Measurements from ENCODE around the gene ASB2. TPM values are rescaled to one million over a fixed set of nuclear protein-coding genes. Genes with fewer than 3 reads are reported as not detected.

The ASB2 gene
- total and polyA plus RNA-seq, 2 donors (not counting 1 experiment from before 2014, with no cell fraction given), result 0.99 to 1.5 TPM

- no peaks in the 10 kb centered on the region for H4K20me1 ChIP-seq (ENCODE audit: control insufficient read depth, extremely low read depth, insufficient read depth, low read length)
- no peak for DNase-seq (ENCODE audit: low read depth in 2 of 2)
- no peak overlapping the region for H3K4me3 ChIP-seq (replicated peaks in 1 of 4; ENCODE audit: control extremely low read depth in 1 of 4, insufficient read depth in 1 of 4, low read depth in 3 of 4, low read length in 4 of 4)
- H3K4me1 ChIP-seq (ENCODE audit: control insufficient read depth, extremely low read depth, insufficient read depth, low read length), result peaks cover 8% of the 10 kb centered on the region
- no peaks in the 10 kb centered on the region for H3K79me2 ChIP-seq (ENCODE audit: control insufficient read depth, insufficient read depth, low read length)
- H3K36me3 ChIP-seq (ENCODE audit: control insufficient read depth, insufficient read depth, low read length), result no peaks in the 10 kb centered on the region
- H3K4me2 ChIP-seq (ENCODE audit: extremely low read depth, insufficient read depth, low read length), result no peak overlapping the region
- peak overlapping the region; percentile 54 for H3K27ac ChIP-seq (ENCODE audit: insufficient read depth, low read length)
- no peaks in the 10 kb centered on the region for H3K9me3 ChIP-seq (ENCODE audit: control insufficient read depth, insufficient read depth, low read depth, low read length)
- H2AFZ ChIP-seq (ENCODE audit: low read length), result no peak overlapping the region
- no peaks in the 10 kb centered on the region for H3K27me3 ChIP-seq (ENCODE audit: control insufficient read depth, insufficient read depth, low read length)
- no peak overlapping the region for H3K9ac ChIP-seq (ENCODE audit: insufficient read depth, low read length)
- TF ChIP-seq EZH2 (IDR thresholded peaks at IDR 0.05; ENCODE audit: low read length, missing control alignments) (no peak), CTCF (conservative IDR thresholded peaks at IDR 0.05 in 1 of 2, IDR thresholded peaks at IDR 0.05 in 1 of 2; ENCODE audit: low read depth in 1 of 2, low read length in 2 of 2) (no peak)
Measured at GRCh38 chr14:93965946-93966474, 10.4 kb downstream of the ASB2 start.

GRCh38 chr14:93965287-93965821, 11.0 kb downstream of the ASB2 start:
- peak overlapping the region; percentile 54 for H3K27ac ChIP-seq (ENCODE audit: insufficient read depth, low read length)
- DNase-seq (ENCODE audit: low read depth in 2 of 2), result peak; percentile 78 to 98
- H2AFZ ChIP-seq (ENCODE audit: low read length), result no peak overlapping the region
- TF ChIP-seq EZH2 (IDR thresholded peaks at IDR 0.05; ENCODE audit: low read length, missing control alignments), result no peak
- TF ChIP-seq CTCF (conservative IDR thresholded peaks at IDR 0.05 in 1 of 2, IDR thresholded peaks at IDR 0.05 in 1 of 2; ENCODE audit: low read depth in 1 of 2, low read length in 2 of 2), result no peak
- no peaks in the 10 kb centered on the region for H3K36me3 ChIP-seq (ENCODE audit: control insufficient read depth, insufficient read depth, low read length)
- no peaks in the 10 kb centered on the region for H3K27me3 ChIP-seq (ENCODE audit: control insufficient read depth, insufficient read depth, low read length)
- H3K4me2 ChIP-seq (ENCODE audit: extremely low read depth, insufficient read depth, low read length), result no peak overlapping the region
- H3K4me1 ChIP-seq (ENCODE audit: control insufficient read depth, extremely low read depth, insufficient read depth, low read length), result peaks cover 8% of the 10 kb centered on the region
- no peak overlapping the region for H3K9ac ChIP-seq (ENCODE audit: insufficient read depth, low read length)
- no peaks in the 10 kb centered on the region for H3K9me3 ChIP-seq (ENCODE audit: control insufficient read depth, insufficient read depth, low read depth, low read length)
- H3K4me3 ChIP-seq (replicated peaks in 1 of 4; ENCODE audit: control extremely low read depth in 1 of 4, insufficient read depth in 1 of 4, low read depth in 3 of 4, low read length in 4 of 4), result no peak overlapping the region
- no peaks in the 10 kb centered on the region for H4K20me1 ChIP-seq (ENCODE audit: control insufficient read depth, extremely low read depth, insufficient read depth, low read length)
- no peaks in the 10 kb centered on the region for H3K79me2 ChIP-seq (ENCODE audit: control insufficient read depth, insufficient read depth, low read length)

GRCh38 chr14:93964820-93965286, 11.5 kb downstream of the ASB2 start:
- no peaks in the 10 kb centered on the region for H4K20me1 ChIP-seq (ENCODE audit: control insufficient read depth, extremely low read depth, insufficient read depth, low read length)
- H3K79me2 ChIP-seq (ENCODE audit: control insufficient read depth, insufficient read depth, low read length), result no peaks in the 10 kb centered on the region
- H3K4me1 ChIP-seq (ENCODE audit: control insufficient read depth, extremely low read depth, insufficient read depth, low read length), result peaks cover 8% of the 10 kb centered on the region
- H3K27ac ChIP-seq (ENCODE audit: insufficient read depth, low read length), result peak overlapping the region; percentile 22
- H3K4me2 ChIP-seq (ENCODE audit: extremely low read depth, insufficient read depth, low read length), result no peak overlapping the region
- no peak overlapping the region for H2AFZ ChIP-seq (ENCODE audit: low read length)
- no peak overlapping the region for H3K9ac ChIP-seq (ENCODE audit: insufficient read depth, low read length)
- no peak for TF ChIP-seq CTCF (conservative IDR thresholded peaks at IDR 0.05 in 1 of 2, IDR thresholded peaks at IDR 0.05 in 1 of 2; ENCODE audit: low read depth in 1 of 2, low read length in 2 of 2)
- TF ChIP-seq EZH2 (IDR thresholded peaks at IDR 0.05; ENCODE audit: low read length, missing control alignments), result no peak
- no peak for DNase-seq (ENCODE audit: low read depth in 2 of 2)
- no peak overlapping the region for H3K4me3 ChIP-seq (replicated peaks in 1 of 4; ENCODE audit: control extremely low read depth in 1 of 4, insufficient read depth in 1 of 4, low read depth in 3 of 4, low read length in 4 of 4)
- H3K9me3 ChIP-seq (ENCODE audit: control insufficient read depth, insufficient read depth, low read depth, low read length), result no peaks in the 10 kb centered on the region
- no peaks in the 10 kb centered on the region for H3K27me3 ChIP-seq (ENCODE audit: control insufficient read depth, insufficient read depth, low read length)
- H3K36me3 ChIP-seq (ENCODE audit: control insufficient read depth, insufficient read depth, low read length), result no peaks in the 10 kb centered on the region
